Measurements from ENCODE around the gene YOD1.

YOD1 gene

GRCh38 chr1:207002724-207003146, 48.3 kb downstream of the YOD1 start:
- Histone ChIP-seq H3K9me3 (ENCODE audit: severe bottlenecking) (peaks cover 4% of the 10 kb centered on the region), H3K36me3 (no peaks in the 10 kb centered on the region), H3K4me3 (ENCODE audit: low read depth, low read length) (no peak overlapping the region), H3K27me3 (ENCODE audit: insufficient read depth, low read depth, severe bottlenecking) (peaks cover 100% of the 10 kb centered on the region), H3K27ac (no peak overlapping the region)
- no peak for TF ChIP-seq CTCF (IDR thresholded peaks at IDR 0.05; ENCODE audit: low read depth, low read length)
- DNase-seq: no peak

DNA sequence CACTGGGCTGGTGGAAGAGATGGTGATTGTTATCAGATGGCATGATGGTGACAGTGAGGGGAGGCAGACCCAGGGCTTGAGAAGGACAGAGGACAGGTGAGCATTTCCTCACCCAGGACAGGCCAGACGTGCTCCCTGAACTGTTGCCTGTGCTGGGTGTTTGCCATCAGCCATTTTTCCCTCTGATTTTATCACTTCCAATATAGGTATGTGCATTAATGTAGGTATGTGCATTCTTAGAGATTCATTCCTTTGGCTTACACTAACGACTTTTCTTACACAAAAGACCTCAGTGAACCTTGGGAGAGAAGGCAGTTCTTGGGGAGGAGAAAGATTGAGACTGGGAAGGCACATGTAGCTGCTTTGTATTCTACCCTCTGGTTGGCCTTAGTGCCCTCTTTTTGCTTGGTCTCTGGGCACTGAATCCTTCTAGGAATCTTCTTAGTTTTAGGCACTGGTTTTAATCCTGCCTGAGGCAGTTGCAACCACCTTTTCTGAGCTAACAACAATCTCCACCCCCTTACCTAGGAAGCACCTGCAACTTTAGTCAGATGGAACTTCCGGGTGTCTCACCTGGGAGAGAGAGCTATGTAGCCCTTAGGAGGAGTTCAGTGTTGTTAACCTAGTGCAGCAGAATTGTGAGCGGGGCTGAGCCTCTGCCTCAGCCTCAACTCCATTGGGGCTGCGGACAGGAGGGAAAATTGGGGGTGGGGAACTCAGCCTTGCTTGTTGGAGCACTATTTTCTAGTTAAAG, 49.3 kb downstream of the YOD1 start:
- no peak for DNase-seq

GRCh38 chr1:207000651-207001291, 50.2 kb downstream of the YOD1 start:
- Histone ChIP-seq H3K9me3 (ENCODE audit: severe bottlenecking) (no peaks in the 10 kb centered on the region), H3K36me3 (no peaks in the 10 kb centered on the region), H3K27me3 (ENCODE audit: insufficient read depth, low read depth, severe bottlenecking) (peaks cover 100% of the 10 kb centered on the region), H3K27ac (no peak overlapping the region), H3K4me3 (ENCODE audit: low read depth, low read length) (no peak overlapping the region)
- TF ChIP-seq CTCF (IDR thresholded peaks at IDR 0.05; ENCODE audit: low read depth, low read length): no peak
- DNase-seq: no peak

More for the DNA sequence above, 49.3 kb downstream of the YOD1 start:
- H3K36me3 ChIP-seq: no peaks in the 10 kb centered on the region
- TF ChIP-seq CTCF (IDR thresholded peaks at IDR 0.05; ENCODE audit: low read depth, low read length): no peak
- no peak overlapping the region for H3K27ac ChIP-seq
- no peaks in the 10 kb centered on the region for H3K9me3 ChIP-seq (ENCODE audit: severe bottlenecking)
- peaks cover 100% of the 10 kb centered on the region for H3K27me3 ChIP-seq (ENCODE audit: insufficient read depth, low read depth, severe bottlenecking)
- no peak overlapping the region for H3K4me3 ChIP-seq (ENCODE audit: low read depth, low read length)

GRCh38 chr1:206998816-206999215, 52.2 kb downstream of the YOD1 start:
- Histone ChIP-seq H3K9me3 (ENCODE audit: severe bottlenecking) (peaks cover 4% of the 10 kb centered on the region), H3K27me3 (ENCODE audit: insufficient read depth, low read depth, severe bottlenecking) (peaks cover 100% of the 10 kb centered on the region), H3K4me3 (ENCODE audit: low read depth, low read length) (no peak overlapping the region), H3K27ac (no peak overlapping the region), H3K36me3 (no peaks in the 10 kb centered on the region)
- TF ChIP-seq CTCF (IDR thresholded peaks at IDR 0.05; ENCODE audit: low read depth, low read length): no peak
- DNase-seq: no peak

All from WERI-Rb-1 (cell line).